GM18505 (cell line): Measurements from ENCODE around the gene PCSK6.
"Not testable (repeated sequence)": the region's sequence is repeated elsewhere in the genome, so short reads cannot be mapped to it uniquely, and the experiment has no call there.

Experiments used
- ATAC-seq: cut with Tn5 transposase; IDR thresholded peaks from one replicate; pipeline ENCODE4 v1.9.1; 2021; ENCODE audit not compliant: unreplicated experiment
- POLR2A ChIP-seq: IDR thresholded peaks from 4 replicates; pipeline ENCODE4 v1.6.1; 2011; ENCODE audit warnings: borderline replicate concordance; ENCODE audit not compliant: insufficient read depth, insufficient read length; ENCODE audit errors: extremely low read depth

The PCSK6 gene

DNA sequence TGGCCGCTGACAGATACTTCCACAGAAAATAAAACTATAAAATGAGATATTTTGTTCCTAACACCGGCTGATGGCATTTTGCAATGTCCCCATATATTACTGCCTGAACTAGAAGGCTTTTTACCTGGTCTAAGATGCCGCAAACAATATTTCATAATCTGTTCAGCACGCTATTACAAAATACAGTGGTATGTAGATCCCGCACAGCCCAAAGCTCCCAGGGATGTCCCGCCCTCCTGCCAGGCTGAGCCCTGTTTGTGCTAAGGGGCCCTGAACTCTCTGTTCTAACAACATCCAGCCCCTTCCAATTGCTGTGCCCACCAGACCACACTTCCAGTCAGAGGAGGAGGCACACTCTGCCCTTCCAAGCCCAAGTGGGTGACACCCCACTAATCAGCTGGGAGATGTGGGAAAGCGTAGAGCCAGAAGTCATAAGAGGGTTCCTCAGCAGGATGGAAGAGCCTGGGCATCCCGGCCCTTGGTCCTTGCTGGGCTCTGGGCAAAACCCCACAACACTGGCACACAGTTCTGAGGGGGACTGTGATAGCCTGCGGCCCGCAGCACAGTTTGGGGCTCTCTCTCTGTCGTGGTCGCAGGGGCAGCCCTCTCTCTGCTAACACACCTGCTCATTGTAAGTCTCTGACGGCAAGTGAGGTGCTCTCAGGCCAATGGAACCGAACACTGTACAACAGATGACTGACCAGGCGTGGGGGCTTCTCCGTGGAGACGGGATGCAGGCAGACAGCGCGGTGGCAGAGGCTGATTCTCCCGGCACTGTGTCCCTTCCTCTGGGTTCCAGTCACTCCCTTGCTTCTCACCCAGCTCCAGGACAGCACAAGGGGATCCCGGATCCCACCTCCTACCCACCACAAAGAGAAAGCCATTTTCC lies 55.2 kb downstream of the PCSK6 start:
- TF ChIP-seq POLR2A: no peak
- ATAC-seq: no peak

DNA sequence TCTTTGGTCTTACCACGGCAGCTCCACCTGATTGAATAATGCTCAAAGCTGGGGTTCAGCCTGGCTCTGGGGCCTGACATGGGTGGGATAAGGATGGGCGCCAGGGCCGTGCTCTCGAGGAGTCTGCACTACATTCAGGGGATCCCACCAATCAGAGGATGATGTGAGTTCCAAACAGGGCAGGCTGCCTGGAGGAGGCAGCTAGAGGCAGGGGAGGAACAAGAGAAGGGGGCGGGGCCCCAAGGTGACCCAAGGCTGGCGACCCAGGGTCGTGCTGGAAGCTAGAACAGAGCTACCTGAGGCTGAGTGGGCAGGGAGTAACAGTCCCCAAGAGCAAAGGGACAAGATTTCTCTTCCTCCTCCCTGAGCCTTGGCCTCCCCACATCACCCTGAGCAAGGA lies 56.1 kb downstream of the PCSK6 start:
- TF ChIP-seq POLR2A: no peak
- no peak for ATAC-seq

DNA sequence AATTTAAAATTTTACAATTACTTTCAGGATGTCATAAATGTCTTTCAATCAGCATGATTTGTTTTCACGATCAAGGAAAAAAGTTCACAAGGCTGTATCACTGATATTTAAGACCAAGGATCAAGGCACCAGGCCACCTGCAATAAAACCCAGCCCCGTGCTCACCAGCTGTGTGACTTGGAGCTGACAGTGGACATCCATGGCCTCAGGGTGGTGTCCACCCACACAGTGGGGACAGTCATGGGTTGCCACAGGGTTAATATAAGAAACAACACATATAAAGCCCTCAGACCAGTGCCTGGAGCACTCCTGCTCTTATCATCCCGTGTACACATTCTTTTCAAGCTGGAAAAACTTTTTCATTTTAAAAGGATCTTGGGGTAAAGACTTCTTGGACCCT lies 56.5 kb downstream of the PCSK6 start:
- ATAC-seq: no peak

DNA sequence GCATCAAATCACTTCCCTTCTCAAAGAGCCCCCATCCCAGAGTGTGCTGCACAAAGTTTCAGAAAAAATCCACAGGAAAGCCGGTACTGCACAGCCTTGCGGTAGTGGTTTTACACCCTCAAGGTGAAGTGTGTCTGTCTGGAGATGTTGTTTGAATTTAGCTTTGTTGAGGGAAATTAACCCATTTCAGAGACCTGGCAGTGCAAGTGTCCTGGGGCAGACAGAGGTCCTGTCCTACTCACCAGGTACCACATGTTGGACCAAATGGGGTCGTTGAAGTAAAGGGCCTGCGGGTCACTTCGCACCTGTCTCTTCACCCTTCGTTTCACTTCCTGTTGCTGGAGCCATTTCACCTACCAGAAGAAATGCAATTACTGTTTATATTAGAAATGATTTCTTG lies 57.8 kb downstream of the PCSK6 start:
- TF ChIP-seq POLR2A: no peak
- ATAC-seq: no peak

More for the DNA sequence above, 56.5 kb downstream of the PCSK6 start:
- TF ChIP-seq POLR2A: no peak

DNA sequence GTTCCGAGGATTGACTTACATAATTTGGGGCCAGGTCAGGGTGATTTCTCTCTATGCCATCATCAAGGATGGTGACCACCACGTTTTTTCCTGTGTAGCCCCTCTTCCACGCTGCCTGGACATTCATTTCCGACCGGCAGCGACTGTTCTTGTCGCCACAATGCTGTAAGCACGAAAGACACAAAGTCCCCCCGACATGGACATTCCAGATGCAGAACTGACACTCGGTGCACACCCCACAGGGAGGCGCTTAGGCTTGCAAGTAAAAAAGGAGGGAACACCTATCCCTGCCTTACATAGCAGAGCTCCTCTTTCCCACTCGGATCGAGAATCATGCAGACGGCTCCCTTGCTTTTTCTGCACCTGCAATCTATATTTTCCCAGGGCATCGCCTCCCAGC lies 58.2 kb downstream of the PCSK6 start:
- TF ChIP-seq POLR2A: no peak
- no peak for ATAC-seq

DNA sequence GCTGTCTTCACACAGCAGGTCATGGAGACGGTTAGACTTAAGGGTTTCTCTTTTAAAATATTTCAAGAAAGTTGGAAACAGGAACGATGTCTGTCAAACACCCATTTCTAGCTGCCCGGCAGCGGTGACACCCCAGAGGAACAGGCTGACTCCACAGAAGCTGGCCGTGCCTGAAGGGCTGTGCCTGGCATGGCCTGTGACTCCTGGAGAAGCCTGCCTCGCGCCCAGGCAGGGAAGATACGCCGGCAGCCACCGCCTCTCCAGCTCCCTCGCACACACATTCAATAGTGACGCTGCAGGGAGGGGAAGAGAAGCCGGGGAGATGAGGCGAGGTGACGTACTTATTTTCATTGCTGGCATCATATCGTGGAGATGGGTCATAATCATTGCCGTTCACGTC lies 59.9 kb downstream of the PCSK6 start:
- no peak for ATAC-seq
- TF ChIP-seq POLR2A: no peak

DNA sequence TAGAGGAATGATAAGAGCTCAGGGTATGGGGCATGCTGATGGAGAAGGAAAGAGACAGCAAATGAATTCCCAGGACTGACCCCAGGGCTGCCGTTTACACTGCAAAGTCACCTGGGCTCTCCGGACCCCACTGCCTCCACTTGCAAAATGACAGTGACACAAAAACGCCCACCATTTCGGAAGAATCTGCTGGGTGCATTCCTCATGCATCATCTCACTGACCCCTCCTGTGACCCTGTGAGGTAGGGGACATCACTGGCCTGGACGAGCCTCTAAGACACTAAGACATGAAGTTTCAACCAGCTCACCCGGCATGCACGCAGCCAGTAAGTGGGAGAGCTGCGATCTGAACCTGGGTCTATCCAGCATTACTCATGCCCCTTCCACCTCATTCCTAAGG lies 60.3 kb downstream of the PCSK6 start:
- ATAC-seq: no peak
- no peak for TF ChIP-seq POLR2A

DNA sequence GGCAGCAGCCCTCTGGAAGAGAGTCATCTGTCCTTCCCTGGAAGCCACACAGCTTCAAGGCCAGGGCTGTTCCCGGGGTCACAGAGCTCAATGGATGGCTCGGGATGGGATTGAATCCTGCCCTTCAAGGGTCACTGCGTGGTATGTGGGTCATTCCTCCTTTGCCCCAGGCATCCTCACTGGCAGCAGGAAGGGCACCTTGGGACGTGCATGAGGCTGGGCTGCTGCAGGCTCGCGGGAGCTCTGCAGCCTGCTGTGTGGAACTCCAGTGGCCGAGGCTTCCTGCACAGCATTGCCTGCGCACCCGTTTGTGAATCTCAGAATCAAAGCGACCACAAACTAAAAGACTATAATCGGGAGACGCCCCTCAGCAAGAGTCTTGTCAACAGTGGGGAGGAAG lies 60.7 kb downstream of the PCSK6 start:
- no peak for ATAC-seq
- TF ChIP-seq POLR2A: no peak

DNA sequence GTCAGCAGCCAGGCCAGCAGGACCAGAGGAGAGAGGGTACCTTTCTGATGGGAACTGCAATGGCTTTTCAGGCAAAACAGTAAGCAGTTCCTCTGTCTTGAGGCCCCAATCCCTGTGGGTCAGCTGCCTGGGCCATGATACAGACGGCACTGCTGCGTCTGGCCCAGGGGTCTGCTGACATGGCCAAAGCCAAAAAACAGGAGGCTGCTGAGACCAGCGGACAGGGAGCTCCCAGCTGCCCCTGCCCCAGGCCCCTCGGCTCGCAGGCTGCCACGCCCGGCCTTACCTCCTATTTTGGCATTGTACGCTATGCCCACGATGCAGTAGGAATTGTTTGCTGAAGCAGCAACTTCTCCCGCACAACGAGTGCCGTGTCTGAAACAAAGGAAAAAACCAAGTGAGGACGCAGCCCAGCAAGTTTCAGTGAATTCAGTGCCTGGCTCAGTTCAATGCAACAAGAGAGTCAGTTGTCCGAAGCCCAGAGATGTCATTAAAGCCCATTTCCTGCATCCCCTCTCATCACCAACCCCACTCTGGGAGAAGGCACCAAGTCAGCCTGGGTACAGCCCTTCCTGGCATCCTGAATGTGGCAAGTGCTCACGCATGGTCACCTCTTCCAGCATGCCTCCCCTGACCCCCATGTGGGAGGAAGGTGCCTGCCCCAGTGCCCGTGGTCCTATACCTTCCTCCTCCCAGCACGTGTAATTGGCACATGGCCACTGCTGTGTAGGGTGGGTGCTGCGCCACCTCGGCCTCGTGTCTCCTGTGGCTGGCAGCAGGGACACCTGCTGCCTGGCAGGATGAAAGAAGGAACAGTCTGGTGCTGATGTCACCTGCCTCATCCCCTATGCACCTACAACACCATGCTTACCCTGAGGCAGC lies 61.7 kb downstream of the PCSK6 start:
- no peak for TF ChIP-seq POLR2A
- no peak for ATAC-seq

DNA sequence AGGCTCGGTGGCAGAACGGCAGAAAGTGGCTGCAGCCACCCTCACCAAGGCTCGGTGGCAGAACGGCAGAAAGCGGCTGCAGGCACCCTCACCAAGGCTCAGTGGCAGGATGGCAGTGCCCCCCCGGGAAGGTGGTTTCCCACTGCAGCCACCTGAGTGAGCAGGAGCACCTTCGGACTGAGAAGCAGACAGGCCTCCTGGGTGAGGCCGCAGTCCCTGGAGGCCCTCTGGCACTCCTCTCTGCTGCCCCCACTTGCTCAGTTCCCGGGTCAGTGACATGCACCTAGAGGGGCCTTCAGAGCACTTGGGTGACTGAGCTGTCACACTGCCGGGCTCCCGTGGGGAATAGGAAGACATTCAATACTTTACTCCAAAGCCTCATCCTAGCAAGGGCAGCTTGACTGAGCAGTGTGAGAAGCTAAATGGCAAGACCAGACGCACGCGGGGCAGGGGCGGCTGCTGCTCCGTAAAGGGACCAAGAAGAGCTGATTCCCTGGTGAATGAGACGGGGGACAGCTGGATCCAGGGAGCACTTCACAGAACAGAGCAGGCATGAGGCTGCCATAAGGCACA lies 62.7 kb downstream of the PCSK6 start:
- TF ChIP-seq POLR2A: no peak
- no peak for ATAC-seq

DNA sequence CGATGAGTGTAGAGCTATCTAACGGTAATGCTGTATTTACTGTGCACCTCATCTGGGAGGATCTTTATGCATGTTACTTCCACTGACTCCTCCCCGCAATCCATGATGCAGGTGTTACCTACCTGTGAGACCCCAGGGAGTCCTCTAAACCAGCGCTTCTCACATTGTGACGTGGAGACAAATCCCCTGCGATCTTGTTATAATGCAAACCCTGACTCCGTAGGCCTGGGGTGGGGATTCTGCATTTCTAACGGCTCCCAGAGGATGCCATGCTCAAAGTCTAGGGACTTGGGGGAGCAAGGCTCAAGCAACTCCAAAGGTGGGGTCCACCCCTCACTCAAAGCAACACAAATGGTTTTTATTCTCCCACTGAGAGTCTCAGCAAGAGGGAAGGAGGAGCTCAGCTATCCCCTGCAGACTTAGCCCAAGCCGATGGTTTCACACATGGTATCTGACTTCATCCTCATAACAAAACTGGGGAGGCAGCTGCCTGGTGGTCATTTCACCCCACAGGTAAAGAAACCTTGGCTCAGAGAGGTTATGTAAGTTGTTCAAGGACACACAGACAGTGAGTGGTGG lies 63.6 kb downstream of the PCSK6 start:
- TF ChIP-seq POLR2A: no peak
- no peak for ATAC-seq

DNA sequence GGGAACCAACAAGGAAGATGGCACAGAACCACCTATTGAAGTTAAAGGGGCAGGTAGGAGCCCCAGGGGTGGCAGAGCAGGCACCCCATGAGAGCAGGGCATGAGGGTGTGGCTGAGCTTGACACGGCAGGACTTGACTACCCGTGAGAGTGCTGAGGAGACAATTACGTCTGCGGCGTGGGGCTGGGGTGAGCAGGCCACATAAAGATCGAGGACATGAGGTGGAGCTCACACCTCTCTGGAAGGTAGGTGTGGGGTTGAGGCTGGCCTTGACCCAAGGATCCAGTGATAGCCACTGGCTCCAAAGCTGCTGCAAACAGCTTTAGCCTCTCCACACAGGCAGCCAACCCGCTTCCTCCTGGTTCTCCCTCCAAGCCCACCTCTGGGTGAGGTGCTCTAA lies 64.5 kb downstream of the PCSK6 start:
- ATAC-seq: no peak
- no peak for TF ChIP-seq POLR2A

DNA sequence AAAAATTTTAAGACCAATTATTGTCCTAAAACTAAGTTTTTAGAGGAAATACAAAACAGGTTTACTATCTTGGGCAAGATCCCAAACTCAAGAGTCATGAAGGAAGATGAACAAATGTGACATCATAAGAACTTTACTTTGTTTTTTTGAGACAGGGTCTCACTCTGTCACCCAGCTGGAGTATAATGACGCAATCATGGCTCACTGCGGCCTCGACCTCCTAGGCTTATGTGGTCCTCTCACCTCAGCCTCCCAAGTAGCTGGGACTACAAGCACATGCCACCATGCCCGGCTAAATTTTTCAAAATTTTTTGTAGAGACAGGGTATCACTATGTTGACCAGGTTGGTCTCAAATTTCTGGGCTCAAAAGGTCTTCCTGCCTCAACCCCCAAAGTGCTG lies 69.3 kb downstream of the PCSK6 start:
- no peak for ATAC-seq
- TF ChIP-seq POLR2A: no peak

DNA sequence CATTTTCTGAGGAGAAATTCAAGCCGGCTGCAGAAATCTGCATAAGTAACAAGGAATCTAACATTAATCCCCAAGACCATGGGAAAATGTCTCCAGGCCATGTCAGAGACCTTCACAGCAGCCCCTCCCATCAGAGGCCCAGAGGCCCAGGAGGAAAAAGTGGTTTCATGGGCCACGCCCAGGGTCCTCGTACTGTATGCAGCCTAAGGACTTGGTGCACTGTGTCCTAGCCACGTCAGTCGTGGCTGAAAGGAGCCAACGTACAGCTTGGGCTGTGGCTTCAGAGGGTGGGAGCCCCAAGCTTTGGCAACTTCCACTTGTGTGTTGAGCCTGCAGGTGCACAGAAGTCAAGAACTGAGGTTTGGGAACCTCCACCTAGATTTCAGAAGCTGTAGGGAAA lies 73.0 kb downstream of the PCSK6 start:
- not testable (repeated sequence) for ATAC-seq
